Transverse colon (tissue), 4 donors: Measurements from ENCODE around the gene AGXT. TPM values are rescaled to one million over a fixed set of nuclear protein-coding genes. Genes with fewer than 3 reads are reported as not detected.

Experiments used
- DNase-seq: peaks from one replicate; pipeline ENCODE4 v3.0.0-alpha.2; 2019
- H3K27ac ChIP-seq, 4 donors: fragments of 200-600 bp; sonication (generic); 2 replicates each; pipeline ENCODE4 v1.5.1; 2016 to 2018; ENCODE audit warnings: inconsistent platforms in 4 of 4
- H3K27me3 ChIP-seq: fragments of 200-600 bp; sonication (generic); 2 replicates; pipeline ENCODE4 v1.5.1; 2017; ENCODE audit warnings: inconsistent platforms
- H3K36me3 ChIP-seq, 4 donors: fragments of 200-600 bp; sonication (generic); 2 replicates each; pipeline ENCODE4 v1.5.1; 2017 to 2019; ENCODE audit warnings: inconsistent platforms in 4 of 4
- H3K4me1 ChIP-seq, 4 donors: fragments of 200-600 bp; sonication (generic); 2 replicates each; pipeline ENCODE4 v1.5.1; 2017 to 2020; ENCODE audit warnings: inconsistent platforms in 4 of 4
- H3K4me3 ChIP-seq, 4 donors: fragments of 200-600 bp; sonication (generic); 1 replicate in 1 of 4; 2 replicates in 3 of 4; pipeline versions ENCODE4 v1.5.1 to v1.6.1; 2017 to 2019; ENCODE audit warnings: inconsistent platforms in 4 of 4
- H3K9me3 ChIP-seq, 2 donors: fragments of 200-600 bp; sonication (generic); 2 replicates each; pipeline ENCODE4 v1.5.1; 2017 to 2019; ENCODE audit warnings: inconsistent platforms in 2 of 2
- EP300 ChIP-seq: sonication (generic); formaldehyde crosslinking; IDR thresholded peaks from one replicate; pipeline ENCODE4 v1.6.1; 2017; ENCODE audit warnings: antibody characterized with exemption, low read depth
- POLR2A ChIP-seq: fragments of 450-650 bp; IDR thresholded peaks from one replicate; pipeline ENCODE4 v1.6.1; 2016; ENCODE audit warnings: antibody characterized with exemption, mild to moderate bottlenecking, moderate library complexity
- POLR2AphosphoS5 ChIP-seq, 3 donors: sonication (generic); formaldehyde crosslinking; IDR thresholded peaks; one replicate each; pipeline ENCODE4 v1.6.1; 2016; ENCODE audit warnings: antibody characterized with exemption in 3 of 3
- WGBS, 2 donors: methylation state at CpG; one replicate each; pipeline ENCODE4 v1.1.5; 2018; ENCODE audit warnings: low coverage in 1 of 2; 5-methylcytosine and 5-hydroxymethylcytosine counted together
- in situ Hi-C, 4 donors: fragments of 200-750 bp; cut with MboI; loops; one replicate each; pipeline versions ENCODE4 v1.15.0 to v1.15.1; 2017; ENCODE audit warnings: low sequenced_read_pairs in 3 of 4, low pct_ligation_motif_present in 1 of 4, low pct_unique_long_range_greater_than_20kb in 1 of 4
- intact Hi-C: fragments of 100-400 bp; cut with DNase I; formaldehyde crosslinking; loops from one replicate; pipeline ENCODE4 v1.15.1; 2023; ENCODE audit warnings: low total_unique reads
- total RNA-seq, 4 donors: library from RNA; depleted of rRNA; stranded (reverse); fragments of >200 nt; gene quantifications; one replicate each; pipeline ENCODE4 v1.1.0, GENCODE V29; 2016
- TF ChIP-seq, protein P1 (sequence below), 5 experiments: fragments of 200-600 bp in 3 of 5; fragments of 450-650 bp in 2 of 5; sonication (generic) in 3 of 5; IDR thresholded peaks; 1 replicate in 2 of 5; 2 replicates in 3 of 5; pipeline ENCODE4 v1.5.1; 2016 to 2017; ENCODE audit warnings: antibody characterized with exemption in 5 of 5, inconsistent platforms in 3 of 5, mild to moderate bottlenecking in 2 of 5, moderate library complexity in 1 of 5

Gene AGXT
- total RNA-seq, 4 donors from 2014 or later = 0.32 to 2.2 (median 0.82) TPM; not detected in 1

DNA sequence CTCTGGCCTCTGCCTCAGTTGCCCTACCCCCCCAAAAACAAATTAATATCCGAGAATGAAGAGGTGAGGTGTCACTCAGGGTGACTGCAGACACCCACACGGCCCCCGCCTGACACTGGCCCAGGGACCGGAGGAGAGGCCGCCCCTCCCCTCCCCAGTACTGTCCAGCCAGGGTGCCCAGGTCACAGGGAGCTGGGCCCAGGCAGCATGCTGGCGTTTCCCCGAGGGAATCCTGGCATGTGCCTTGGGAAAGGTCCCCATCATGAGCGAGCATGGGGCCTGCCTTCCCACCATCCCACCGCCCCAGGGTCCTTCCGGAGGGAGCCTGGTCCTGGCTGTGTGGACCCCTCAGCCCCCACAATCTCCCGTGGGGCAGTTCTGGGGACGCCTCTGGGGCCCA lies 24.3 kb downstream of the AGXT start:
- DNase-seq = no peak
- no peak overlapping the region for H3K27ac ChIP-seq
- H3K9me3 ChIP-seq = no peaks in the 10 kb centered on the region
- TF ChIP-seq POLR2AphosphoS5 (IDR thresholded peaks at IDR 0.05) = no peak
- 87% methylated on average over 10 of the region's 12 CpGs; no CpG with 5 or more reads in 1 of the 2 donors for WGBS, 2 donors
- H3K36me3 ChIP-seq = no peaks in the 10 kb centered on the region
- no peak overlapping the region for H3K4me3 ChIP-seq
- no peaks in the 10 kb centered on the region for H3K27me3 ChIP-seq
- intact Hi-C loops = no loop called here
- H3K4me1 ChIP-seq = peaks cover 0 to 28% (median 3%) of the 10 kb centered on the region in 4 donors
- in situ Hi-C loops = no loop called here

DNA sequence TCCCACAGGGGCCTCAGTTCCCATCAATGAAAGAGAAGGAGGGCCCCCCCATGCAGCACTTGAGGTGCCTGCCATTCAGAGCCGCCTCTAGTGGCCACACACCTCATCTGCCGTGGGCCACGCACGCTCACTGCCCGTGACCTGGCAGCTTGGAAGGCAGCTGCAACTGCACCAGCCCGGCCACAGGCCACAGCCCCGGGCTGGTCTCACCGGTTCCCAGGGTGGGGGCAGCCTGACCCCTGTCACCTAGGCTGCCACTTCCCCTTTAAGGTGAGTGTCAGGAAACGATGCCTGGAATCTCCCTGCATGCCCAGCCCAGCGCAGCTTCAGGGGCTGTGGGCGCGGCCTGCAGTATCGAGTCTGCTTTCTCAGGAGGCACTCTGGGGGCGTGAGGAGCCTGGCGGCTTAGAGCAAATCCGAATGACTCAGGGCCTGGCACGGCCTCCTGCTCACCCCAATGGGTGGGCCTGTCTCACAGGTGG lies 24.8 kb downstream of the AGXT start:
- no peak overlapping the region for H3K27ac ChIP-seq
- no peaks in the 10 kb centered on the region for H3K36me3 ChIP-seq
- no peaks in the 10 kb centered on the region for H3K9me3 ChIP-seq
- H3K27me3 ChIP-seq = no peaks in the 10 kb centered on the region
- TF ChIP-seq EP300 (no peak), POLR2A (no peak)
- TF ChIP-seq, protein P1, sequence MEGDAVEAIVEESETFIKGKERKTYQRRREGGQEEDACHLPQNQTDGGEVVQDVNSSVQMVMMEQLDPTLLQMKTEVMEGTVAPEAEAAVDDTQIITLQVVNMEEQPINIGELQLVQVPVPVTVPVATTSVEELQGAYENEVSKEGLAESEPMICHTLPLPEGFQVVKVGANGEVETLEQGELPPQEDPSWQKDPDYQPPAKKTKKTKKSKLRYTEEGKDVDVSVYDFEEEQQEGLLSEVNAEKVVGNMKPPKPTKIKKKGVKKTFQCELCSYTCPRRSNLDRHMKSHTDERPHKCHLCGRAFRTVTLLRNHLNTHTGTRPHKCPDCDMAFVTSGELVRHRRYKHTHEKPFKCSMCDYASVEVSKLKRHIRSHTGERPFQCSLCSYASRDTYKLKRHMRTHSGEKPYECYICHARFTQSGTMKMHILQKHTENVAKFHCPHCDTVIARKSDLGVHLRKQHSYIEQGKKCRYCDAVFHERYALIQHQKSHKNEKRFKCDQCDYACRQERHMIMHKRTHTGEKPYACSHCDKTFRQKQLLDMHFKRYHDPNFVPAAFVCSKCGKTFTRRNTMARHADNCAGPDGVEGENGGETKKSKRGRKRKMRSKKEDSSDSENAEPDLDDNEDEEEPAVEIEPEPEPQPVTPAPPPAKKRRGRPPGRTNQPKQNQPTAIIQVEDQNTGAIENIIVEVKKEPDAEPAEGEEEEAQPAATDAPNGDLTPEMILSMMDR (IDR thresholded peaks at IDR 0.05) = no peak
- intact Hi-C loops = no loop called here
- in situ Hi-C loops = no loop called here
- no peak for DNase-seq
- H3K4me3 ChIP-seq = no peak overlapping the region
- peaks cover 0 to 32% (median 3%) of the 10 kb centered on the region in 4 donors for H3K4me1 ChIP-seq
- WGBS, 2 donors = 32% methylated on average over 16 of the region's 17 CpGs; no CpG with 5 or more reads in 1 of the 2 donors

DNA sequence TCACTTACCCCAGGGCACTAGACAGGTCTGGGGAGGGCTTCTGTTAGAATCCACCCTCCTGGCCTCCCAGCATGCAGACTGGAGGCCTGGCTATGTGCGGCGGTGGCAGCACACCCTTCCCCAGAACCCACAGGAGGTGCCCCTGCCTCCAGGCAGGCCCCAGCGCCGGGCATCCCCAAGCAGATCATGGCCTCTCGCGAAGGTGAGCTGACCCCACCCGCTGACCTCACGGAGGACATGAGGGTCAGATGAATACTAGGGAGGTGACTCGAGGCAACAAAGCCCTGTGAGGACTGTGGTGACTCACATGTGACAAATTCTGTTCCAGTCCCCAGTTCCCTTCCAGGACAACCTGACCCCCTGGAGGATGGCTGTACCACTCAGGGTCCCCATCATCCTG lies 25.4 kb downstream of the AGXT start:
- in situ Hi-C loops = no loop called here
- DNase-seq = no peak
- Histone ChIP-seq H3K9me3 (no peaks in the 10 kb centered on the region), H3K4me3 (no peak overlapping the region), H3K4me1 (peaks cover 0 to 29% (median 2%) of the 10 kb centered on the region in 4 donors), H3K27me3 (no peaks in the 10 kb centered on the region), H3K36me3 (no peaks in the 10 kb centered on the region), H3K27ac (no peak overlapping the region)
- intact Hi-C loops = no loop called here
- 100% methylated on average over 2 of the region's 9 CpGs; no CpG with 5 or more reads in 1 of the 2 donors for WGBS, 2 donors
- TF ChIP-seq POLR2A (no peak), EP300 (no peak), POLR2AphosphoS5 (IDR thresholded peaks at IDR 0.05) (no peak)
- TF ChIP-seq, protein P1 (IDR thresholded peaks at IDR 0.05) = no peak

DNA sequence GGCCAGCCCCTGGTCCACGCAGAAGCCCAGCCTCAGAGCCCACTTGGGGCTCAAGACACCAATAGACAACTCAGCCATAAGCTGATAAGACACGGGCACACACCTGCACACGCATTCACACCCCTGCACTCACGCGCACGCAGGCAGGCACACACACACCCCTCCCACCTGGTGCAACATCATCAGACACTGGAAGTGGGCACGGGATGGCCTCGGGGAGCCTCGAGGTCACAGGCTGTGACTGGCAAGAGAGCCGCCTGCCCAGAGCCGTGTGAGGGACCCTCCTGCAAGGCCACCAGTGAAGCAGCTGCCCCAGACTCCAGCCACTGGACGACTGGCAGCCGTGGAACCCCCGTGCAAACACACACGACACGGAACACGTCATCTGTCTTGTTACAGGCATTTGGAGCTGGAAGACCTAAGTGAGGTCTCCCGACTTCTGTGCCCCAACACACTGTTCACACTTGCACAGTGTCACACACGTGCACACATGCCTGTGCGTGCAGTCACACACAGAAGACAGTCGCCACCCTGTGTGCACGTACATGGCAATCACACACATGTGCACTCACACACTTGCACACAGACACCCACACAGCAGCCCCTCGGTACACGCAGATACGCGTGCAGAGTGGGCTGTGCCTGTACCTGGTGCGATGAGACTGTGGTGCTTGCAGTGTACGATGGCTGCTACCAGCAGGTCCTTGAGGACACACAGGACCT lies 26.4 kb downstream of the AGXT start:
- intact Hi-C loops (no loop called here), in situ Hi-C loops (no loop called here)
- Histone ChIP-seq H3K4me1 (peaks cover 0 to 21% (median 0%) of the 10 kb centered on the region in 4 donors), H3K9me3 (no peaks in the 10 kb centered on the region), H3K36me3 (no peaks in the 10 kb centered on the region), H3K27me3 (no peaks in the 10 kb centered on the region), H3K4me3 (no peak overlapping the region), H3K27ac (no peak overlapping the region)
- TF ChIP-seq, protein P1 (IDR thresholded peaks at IDR 0.05) = no peak
- TF ChIP-seq POLR2A (no peak), POLR2AphosphoS5 (IDR thresholded peaks at IDR 0.05) (no peak), EP300 (no peak)
- no peak for DNase-seq
- WGBS, 2 donors = 60 to 82% methylated on average over 2 to 22 of the region's 28 CpGs
